Right hindlimb (tissue), 1 donor: Measurements from ENCODE around the gene CPNE2.
"Not testable (repeated sequence)": the region's sequence is repeated elsewhere in the genome, so short reads cannot be mapped to it uniquely, and the experiment has no call there.

Experiments used
- DNase-seq: peaks from one replicate; pipeline ENCODE4 v3.0.0-alpha.2; 2018

The CPNE2 gene

DNA sequence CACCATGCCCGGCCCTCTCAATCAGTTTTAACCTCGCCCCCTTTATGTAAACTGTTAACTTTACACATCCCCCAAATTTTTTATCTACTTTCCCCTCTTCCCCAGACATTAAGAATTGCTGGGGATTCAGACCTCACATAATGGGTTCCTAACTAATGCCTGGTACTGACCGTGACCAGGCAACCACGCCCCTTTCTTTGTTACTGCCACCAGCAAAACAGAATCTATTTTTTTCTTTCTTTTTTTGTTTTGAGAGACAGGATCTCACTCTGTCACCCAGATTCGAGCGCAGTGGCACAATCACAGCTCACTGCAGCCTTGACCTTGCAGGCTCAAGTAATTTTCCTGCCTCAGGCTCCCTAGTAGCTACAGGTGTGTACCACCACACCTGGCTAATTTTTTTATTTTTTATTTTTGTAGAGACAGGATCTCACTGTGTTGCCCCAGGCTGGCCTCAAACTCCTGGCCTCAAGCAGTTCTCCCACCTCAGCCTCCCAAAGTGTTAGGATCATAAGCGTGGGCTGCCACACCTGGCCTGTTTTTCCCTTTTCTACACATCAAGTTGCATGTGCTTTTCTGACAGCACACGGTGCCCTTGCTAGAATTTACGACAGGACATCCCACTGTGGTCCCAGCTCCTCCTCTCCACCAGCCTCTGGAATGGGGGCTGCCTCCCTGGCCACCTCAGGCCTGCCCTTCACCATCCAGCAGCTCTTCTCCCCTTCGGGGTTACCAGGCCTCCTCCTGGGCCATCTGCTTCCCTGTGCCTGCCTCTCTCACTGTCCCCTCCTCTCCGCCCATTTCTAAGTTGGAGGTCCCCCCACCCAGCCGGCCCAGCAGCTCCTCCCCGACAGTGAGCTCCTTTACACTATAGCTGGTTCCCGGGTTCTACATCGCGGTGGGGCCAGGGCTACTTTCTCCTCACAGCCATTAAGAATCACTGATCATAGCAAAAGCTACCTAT, 10.8 kb downstream of the CPNE2 start:
- DNase-seq, result no peak

DNA sequence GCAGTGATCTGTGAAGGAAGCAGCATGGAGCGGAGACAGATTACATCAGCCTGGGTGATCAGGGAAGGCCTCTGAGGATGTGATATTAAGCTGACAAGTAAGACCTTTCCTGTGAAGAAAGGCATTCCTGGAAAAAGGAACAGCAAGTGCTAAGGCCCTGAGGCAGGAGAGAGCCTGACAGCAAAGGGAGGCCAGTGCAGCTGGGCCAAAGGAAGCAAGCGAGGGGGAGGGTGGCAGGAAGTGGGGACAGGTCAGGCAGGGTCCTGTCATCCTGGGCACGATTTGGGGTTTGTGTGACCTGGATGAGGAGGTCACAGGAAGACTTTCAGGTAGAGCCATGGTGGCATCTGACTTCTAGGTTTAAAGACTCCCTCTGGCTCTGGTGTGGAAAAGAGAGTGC, 12.3 kb downstream of the CPNE2 start:
- no peak for DNase-seq

- no peak for DNase-seq
These were observed 12.8 kb downstream of the CPNE2 start for GRCh38 chr16:57105184-57105583.

DNA sequence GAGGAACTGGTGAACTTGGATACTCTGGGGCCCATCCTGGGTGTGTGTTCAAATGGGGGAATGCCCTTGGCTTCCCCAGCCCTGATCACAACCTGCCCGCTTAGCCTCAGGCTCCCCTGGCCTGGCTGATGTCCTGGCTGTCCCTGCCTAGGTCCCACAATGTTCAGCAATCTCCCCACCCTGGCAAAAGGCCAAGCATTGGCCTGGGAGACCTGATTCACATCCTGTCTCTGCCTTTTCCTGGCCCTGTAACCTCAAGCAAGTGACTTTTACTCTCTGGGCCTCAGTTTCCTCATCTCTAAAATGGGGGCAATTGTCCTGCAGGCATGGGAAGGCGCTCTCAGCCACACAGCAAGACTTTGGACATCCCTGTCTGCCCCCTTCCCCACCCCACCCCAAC, 14.4 kb downstream of the CPNE2 start:
- DNase-seq, result no peak

DNA sequence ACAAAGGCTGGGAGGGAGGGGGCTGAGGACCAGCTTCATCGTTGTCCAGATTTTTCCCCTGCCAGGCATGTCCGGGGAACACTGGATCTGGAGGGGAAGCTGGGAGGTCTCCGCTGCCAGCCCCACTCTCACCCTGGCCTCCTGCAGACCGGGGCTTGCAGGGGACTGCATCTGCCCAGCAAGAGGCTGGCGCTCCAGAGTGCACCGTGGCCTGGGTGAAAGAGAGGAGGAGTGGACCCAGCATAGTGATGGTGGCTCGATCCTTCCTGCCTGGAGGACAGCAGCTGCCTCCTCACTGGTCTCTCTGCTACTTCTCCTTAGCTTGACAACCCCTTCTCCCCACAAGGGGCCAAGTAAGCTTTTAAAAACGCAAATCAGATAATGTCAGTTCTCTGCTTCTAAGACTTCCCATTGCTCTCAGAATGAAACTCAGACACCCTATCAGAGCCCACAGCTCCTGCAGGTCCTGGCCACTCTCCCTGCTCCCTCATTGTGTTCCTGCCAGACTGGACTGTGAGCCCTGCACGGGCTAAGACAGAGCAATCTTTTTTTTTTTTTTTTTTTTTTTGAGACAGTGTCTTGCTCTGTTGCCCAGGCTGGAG, 15.0 kb downstream of the CPNE2 start:
- no peak for DNase-seq

DNA sequence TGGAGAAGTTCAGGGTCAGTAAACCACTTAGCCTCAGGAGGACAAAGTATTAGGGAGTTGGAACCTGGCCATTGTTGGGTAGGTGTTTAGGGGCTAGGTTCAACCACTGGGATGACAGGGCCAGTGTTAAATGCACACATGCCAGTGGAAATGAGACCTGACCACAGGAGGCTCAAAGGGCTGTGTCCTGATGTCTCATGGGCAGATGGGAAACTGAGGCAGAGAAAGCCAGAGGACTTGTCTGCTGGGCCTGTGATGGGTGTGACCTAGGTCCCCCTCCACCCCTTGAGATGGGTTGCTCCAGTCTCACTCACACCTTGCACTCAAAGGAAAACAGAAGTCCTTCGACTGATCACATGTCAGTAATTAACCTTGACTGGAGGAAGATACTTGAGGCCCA, 16.0 kb downstream of the CPNE2 start:
- DNase-seq, result no peak

DNA sequence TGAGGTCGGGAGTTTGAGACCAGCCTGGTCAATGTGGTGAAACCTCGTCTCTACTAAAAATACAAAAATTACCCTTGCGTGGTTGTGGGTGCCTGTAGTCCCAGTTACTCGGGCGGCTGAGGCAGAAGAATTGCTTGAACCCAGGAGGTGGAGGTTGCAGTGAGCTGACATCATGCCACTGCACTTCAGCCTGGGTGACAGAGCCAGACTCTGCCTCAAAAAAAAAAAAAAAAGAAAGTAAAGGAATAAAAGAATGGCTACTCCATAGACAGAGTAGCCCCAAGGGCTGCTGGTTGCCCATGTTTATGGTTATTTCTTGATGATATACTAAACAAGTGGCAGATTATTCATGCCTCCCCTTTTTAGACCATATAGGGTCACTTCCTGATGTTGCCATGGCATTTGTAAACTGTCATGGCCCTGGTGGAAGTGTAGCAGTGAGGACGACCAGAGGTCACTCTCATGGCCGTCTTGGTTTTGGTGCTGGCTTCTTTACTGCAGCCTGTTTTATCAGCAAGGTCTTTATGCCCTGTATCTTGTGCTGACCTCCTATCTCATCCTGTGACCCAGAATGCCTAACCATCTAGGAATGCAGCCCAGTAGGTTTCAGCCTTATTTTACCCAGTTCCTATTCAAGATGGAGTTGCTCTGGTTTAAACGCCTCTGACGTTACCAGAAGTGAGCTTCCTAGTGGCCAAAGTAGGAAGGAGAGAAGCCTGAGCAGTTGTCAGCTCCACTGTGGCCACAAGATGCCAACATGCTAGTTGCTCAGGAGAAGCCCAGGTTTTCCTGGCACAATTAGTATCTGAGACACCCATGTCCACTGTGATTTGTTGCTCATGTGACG, 17.1 kb downstream of the CPNE2 start:
- not testable (repeated sequence) for DNase-seq

DNA sequence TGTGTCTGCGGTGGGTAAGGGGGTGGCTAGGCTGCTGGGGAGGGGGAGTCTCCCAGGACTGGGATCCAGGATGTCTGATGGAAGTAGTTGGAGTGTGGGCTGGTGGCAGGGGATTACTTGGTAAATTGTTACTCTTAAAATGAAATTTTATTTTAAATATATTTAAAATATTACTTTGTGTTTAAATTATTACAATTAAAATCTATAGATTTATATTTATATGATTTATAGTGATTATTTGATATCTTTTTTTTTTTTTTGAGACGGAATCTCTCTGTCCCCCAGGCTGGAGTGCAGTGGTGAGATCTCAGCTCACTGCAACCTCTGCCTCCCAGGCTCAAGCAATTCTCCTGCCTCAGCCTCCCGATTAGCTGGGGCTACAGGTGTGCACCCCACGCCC, 18.6 kb downstream of the CPNE2 start:
- no peak for DNase-seq

- no peak for DNase-seq
These were observed 19.0 kb downstream of the CPNE2 start for GRCh38 chr16:57111420-57111819.

GRCh38 chr16:57112403-57113041, 20.1 kb downstream of the CPNE2 start:
- DNase-seq, result peak; percentile 65

DNA sequence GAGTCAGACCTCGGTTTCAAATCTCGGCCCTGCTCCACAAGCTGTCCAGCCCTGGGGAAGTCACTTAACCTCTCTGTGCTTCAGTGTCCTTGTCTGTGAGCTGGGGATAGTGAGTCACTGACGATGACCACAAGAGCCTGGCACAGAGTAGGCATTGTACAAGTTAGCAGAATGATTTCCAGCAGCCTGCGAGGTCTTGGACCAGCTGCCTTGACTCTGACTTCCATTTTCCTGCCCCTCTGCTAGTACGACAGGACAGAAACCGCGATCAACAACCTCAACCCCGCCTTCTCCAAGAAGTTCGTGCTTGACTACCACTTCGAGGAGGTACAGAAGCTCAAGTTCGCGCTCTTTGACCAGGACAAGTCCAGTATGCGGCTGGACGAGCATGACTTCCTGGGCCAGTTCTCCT, 20.7 kb downstream of the CPNE2 start:
- no peak for DNase-seq

GRCh38 chr16:57113664-57114063, 21.3 kb downstream of the CPNE2 start:
- DNase-seq, result no peak

GRCh38 chr16:57115168-57115513, 22.8 kb downstream of the CPNE2 start:
- DNase-seq, result peak; percentile 60

GRCh38 chr16:57115514-57116182, 23.3 kb downstream of the CPNE2 start:
- peak; percentile 78 for DNase-seq

DNA sequence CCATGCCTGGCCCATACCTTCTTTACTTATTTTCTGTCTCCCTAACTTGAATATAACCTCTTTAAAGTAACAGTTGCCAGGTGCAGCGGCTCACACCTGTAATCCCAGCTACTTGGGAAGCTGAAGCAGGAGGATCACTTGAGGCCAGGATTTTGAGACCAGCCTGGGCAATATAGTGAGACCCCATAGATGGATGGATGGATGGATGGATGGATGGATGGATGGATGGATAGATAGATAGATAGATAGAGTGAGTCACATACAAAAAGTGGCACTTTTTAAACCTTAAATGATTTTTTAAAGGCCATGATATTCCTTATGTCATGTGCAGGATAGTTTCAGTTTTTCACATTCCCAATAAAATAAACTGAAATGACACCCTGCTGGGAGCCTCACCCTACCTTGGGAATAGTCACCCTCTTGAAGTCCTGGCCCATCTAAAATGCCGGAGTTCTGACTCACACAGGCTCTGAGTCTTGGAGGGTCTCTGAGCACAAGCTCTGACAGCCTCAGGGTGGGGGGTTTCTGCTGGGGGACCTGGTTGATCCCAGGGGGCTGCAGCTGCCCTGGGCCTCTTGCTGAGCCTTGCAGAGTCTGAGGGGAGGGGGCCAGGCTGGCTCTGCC, 26.2 kb downstream of the CPNE2 start:
- no peak for DNase-seq

GRCh38 chr16:57123216-57123973, 31.0 kb downstream of the CPNE2 start:
- DNase-seq, result no peak

- no peak for DNase-seq
These were observed 31.7 kb downstream of the CPNE2 start for GRCh38 chr16:57123974-57124674.

- no peak for DNase-seq
These were observed 33.0 kb downstream of the CPNE2 start for GRCh38 chr16:57125376-57125775.

GRCh38 chr16:57125969-57126368, 33.6 kb downstream of the CPNE2 start:
- DNase-seq, result no peak

DNA sequence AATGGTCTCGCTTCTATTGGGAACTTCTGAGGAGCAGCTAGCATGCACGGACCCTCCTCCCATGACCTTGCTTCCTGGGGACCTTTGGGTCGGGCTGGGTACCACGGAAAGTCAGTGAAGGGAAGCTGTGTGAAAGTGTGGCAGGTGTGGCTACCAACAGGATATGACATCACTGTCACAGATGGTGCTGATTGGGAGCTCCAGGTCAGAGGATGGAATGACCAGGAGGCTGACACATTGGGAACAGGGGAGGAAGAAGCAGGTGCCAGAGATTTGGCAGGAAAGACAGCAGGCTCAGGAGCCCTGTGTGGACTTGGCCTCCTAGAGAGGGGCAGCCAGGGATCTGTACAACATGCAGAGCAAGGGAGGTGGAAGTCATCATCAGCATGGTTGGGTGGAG, 34.0 kb downstream of the CPNE2 start:
- DNase-seq, result no peak
